Spleen (tissue), 7 donors: ENCODE measurements around the gene EMC10.

Experiments
- POLR2A ChIP-seq, 3 donors: fragments of 450-650 bp; IDR thresholded peaks; one replicate each; pipeline ENCODE4 v1.5.1; 2017; ENCODE audit warnings: antibody characterized with exemption in 3 of 3, mild to moderate bottlenecking in 1 of 3
- TF ChIP-seq, protein P1 (sequence below), 11 experiments: fragments of 200-600 bp in 7 of 11; fragments of 450-650 bp in 4 of 11; sonication (generic) in 4 of 11; IDR thresholded peaks in 8 of 11; conservative IDR thresholded peaks in 3 of 11; 1 replicate in 7 of 11; 2 replicates in 4 of 11; pipeline versions ENCODE4 v1.4.0 to v1.8.0; 2016 to 2021; ENCODE audit warnings: antibody characterized with exemption in 11 of 11, inconsistent platforms in 4 of 11, mild to moderate bottlenecking in 1 of 11
- donor health status: DM: no; HTN: no; CAD: no; lungs with moderate emphysema.
- donor health status: DM: no; HTN: no; CAD: no.
- donor health status: DM: no; HTN: no; CAD: no.

GRCh38 chr19:50461066-50461875 lies 15.0 kb upstream of the EMC10 start:
- no peak for TF ChIP-seq POLR2A (IDR thresholded peaks at IDR 0.05)
- TF ChIP-seq, protein P1, sequence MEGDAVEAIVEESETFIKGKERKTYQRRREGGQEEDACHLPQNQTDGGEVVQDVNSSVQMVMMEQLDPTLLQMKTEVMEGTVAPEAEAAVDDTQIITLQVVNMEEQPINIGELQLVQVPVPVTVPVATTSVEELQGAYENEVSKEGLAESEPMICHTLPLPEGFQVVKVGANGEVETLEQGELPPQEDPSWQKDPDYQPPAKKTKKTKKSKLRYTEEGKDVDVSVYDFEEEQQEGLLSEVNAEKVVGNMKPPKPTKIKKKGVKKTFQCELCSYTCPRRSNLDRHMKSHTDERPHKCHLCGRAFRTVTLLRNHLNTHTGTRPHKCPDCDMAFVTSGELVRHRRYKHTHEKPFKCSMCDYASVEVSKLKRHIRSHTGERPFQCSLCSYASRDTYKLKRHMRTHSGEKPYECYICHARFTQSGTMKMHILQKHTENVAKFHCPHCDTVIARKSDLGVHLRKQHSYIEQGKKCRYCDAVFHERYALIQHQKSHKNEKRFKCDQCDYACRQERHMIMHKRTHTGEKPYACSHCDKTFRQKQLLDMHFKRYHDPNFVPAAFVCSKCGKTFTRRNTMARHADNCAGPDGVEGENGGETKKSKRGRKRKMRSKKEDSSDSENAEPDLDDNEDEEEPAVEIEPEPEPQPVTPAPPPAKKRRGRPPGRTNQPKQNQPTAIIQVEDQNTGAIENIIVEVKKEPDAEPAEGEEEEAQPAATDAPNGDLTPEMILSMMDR (IDR thresholded peaks at IDR 0.05 in 8 of 11, conservative IDR thresholded peaks at IDR 0.05 in 3 of 11) = peak; percentile 38 to 91 (median 80)
